Prostate gland (tissue), 2 donors: Measurements from ENCODE around the gene SND1.

Experiments used
- POLR2A ChIP-seq: fragments of 450-650 bp; IDR thresholded peaks from one replicate; pipeline ENCODE4 v1.6.1; 2016; ENCODE audit warnings: antibody characterized with exemption, mild to moderate bottlenecking
- TF ChIP-seq, protein P1 (sequence below), 4 experiments: fragments of 200-600 bp in 2 of 4; fragments of 450-650 bp in 2 of 4; sonication (generic) in 2 of 4; IDR thresholded peaks; 1 replicate in 3 of 4; 2 replicates in 1 of 4; pipeline ENCODE4 v1.5.1; 2016 to 2019; ENCODE audit warnings: antibody characterized with exemption in 4 of 4, mild to moderate bottlenecking in 2 of 4, moderate library complexity in 2 of 4

DNA sequence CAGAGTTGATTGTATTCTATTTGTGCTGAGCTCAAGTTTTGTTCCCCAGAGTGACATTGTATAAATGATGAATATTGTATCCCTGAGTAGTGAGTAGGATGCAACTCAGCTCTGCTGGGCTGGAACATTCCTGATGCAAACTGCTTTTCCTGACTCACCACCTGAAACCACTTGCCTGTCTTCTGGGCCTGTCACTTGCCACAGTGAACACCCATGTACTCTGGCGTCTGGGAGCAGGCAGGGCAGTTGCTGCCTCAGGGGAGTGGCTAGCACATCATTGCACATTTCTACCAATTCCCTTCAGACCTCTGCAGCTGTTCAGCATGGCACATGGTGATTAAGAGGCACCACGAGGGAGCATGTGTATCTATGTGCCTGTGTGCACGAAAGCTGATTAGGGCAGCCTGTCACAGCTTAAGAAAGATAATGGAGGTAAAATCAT is 157.3 kb downstream of the SND1 start:
- no peak for TF ChIP-seq POLR2A
- TF ChIP-seq, protein P1, sequence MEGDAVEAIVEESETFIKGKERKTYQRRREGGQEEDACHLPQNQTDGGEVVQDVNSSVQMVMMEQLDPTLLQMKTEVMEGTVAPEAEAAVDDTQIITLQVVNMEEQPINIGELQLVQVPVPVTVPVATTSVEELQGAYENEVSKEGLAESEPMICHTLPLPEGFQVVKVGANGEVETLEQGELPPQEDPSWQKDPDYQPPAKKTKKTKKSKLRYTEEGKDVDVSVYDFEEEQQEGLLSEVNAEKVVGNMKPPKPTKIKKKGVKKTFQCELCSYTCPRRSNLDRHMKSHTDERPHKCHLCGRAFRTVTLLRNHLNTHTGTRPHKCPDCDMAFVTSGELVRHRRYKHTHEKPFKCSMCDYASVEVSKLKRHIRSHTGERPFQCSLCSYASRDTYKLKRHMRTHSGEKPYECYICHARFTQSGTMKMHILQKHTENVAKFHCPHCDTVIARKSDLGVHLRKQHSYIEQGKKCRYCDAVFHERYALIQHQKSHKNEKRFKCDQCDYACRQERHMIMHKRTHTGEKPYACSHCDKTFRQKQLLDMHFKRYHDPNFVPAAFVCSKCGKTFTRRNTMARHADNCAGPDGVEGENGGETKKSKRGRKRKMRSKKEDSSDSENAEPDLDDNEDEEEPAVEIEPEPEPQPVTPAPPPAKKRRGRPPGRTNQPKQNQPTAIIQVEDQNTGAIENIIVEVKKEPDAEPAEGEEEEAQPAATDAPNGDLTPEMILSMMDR (IDR thresholded peaks at IDR 0.05) = no peak
